DOHH2 (cell line): ENCODE results near the gene SLC25A42.

Experiments
- CTCF ChIP-seq: fragments of 200-600 bp; sonication (generic); IDR thresholded peaks from one replicate; pipeline ENCODE4 v1.5.1; 2014; ENCODE audit warnings: antibody characterized with exemption, mild to moderate bottlenecking, low read depth, low read length; ENCODE audit not compliant: poor library complexity, severe bottlenecking
- EZH2phosphoT487 ChIP-seq: fragments of 200-600 bp; sonication (generic); IDR thresholded peaks from 2 replicates; pipeline ENCODE4 v1.6.1; 2017; ENCODE audit warnings: borderline replicate concordance, mild to moderate bottlenecking, antibody characterized with exemption, low read length, moderate library complexity, mixed read lengths

GRCh38 chr19:19152668-19153384, 89.0 kb downstream of the SLC25A42 start:
- no peak for TF ChIP-seq CTCF
- no peak for TF ChIP-seq EZH2phosphoT487
